Caki2 (cell line): ENCODE measurements around the gene NDRG4. TPM values are rescaled to one million over a fixed set of nuclear protein-coding genes. Genes with fewer than 3 reads are reported as not detected.
"Not testable (repeated sequence)": the region's sequence is repeated elsewhere in the genome, so short reads cannot be mapped to it uniquely, and the experiment has no call there.

ENCODE experiments used
- DNase-seq: peaks from one replicate; pipeline ENCODE4 v3.0.0-alpha.2; 2015; ENCODE audit warnings: low read depth
- in situ Hi-C: cut with HindIII; loops from 2 replicates; pipeline ENCODE4 v1.10.0; 2016; ENCODE audit warnings: low sequenced_read_pairs, low pct_unique_long_range_greater_than_20kb, mixed read lengths
- total RNA-seq: library from RNA; depleted of rRNA; stranded (reverse); fragments of >200 nt; shearing (Covaris generic); gene quantifications from 2 replicates; pipeline ENCODE4 v1.2.3, GENCODE V29; 2014; ENCODE audit warnings: low replicate concordance

The NDRG4 gene
- total RNA-seq, 1 experiment from 2014 or later: 72.1 TPM

DNA sequence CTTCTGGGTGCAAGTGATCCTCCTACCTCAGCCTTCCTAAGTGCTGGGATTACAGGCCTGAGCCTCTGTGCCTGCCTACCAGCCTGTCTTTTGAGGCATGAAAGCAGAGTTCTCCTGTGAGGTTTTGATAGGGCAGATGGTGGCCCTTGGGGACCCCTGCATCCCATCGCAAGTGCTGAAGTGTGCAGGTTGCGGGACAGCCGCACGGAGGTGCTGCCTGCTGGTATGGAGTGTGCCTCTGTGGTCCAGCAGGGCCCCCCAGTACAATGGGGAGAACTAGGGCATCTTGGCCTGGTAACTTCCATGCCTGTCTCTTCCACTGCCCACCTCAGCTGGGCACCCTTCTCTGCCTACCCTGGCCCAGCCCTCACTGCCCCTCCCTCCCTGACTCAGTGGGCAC lies 9.9 kb upstream of the NDRG4 start:
- in situ Hi-C loops: no loop called here

DNA sequence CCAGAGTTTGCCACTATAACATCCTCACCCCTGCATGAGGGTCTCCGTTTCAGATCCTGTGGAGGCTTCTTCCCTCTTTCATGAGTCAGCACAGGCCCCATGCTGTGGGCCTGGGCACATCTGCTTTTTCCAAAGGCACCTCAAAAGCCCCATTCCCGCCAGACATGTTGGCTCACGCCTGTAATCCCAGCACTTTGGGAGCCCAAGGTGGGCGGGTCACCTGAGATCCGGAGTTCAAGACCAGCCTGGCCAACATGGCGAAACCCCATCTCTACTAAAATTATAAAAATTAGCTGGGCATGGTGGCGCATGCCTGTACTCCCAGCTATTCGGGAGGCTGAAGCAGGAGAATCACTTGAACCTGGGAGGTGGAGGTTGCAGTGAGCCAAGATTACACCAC lies 9.4 kb upstream of the NDRG4 start:
- DNase-seq, in situ Hi-C loops: not testable (repeated sequence)

More for the DNA sequence above, 9.9 kb upstream of the NDRG4 start:
- DNase-seq: no peak

DNA sequence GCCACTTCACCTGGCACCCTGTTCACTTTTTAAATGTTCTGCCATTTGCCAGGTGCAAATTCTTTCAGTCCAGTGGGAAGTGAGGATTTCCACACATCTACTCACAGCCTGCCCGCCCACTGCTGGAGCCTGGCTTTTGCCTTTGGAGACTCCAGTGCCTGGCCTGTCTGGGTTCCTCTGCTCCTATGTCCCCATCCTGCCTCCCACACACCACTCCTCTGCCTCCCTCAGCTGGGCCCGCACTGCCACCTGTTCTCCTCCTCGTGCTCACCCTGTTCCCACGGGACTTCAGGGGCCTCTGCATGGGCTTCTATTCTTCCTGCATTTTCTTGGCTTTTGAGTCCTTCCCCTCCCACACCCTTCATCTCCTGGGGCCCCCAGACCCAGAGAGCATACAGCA lies 7.9 kb upstream of the NDRG4 start:
- DNase-seq: no peak
- in situ Hi-C loops: no loop called here

DNA sequence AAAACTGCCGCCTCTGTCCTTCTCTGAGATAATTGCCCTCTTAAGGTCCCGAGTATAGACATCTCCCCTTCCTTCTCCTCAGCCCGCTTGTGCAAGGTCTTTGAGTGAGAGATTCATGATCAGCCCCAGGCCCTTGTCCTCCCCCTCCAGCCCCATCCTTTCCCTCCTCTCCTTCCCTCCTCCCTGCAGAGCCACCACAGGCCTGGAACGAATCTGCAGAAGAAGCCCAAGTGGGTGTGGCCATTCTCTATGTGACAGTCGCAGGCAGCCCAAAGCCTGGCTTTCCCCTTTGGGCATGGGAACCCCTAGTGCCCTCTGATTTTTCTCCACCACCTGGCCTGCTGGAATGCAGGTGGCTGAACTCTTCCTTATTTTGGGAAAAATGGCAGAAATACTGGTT lies 7.2 kb upstream of the NDRG4 start:
- in situ Hi-C loops: no loop called here

DNA sequence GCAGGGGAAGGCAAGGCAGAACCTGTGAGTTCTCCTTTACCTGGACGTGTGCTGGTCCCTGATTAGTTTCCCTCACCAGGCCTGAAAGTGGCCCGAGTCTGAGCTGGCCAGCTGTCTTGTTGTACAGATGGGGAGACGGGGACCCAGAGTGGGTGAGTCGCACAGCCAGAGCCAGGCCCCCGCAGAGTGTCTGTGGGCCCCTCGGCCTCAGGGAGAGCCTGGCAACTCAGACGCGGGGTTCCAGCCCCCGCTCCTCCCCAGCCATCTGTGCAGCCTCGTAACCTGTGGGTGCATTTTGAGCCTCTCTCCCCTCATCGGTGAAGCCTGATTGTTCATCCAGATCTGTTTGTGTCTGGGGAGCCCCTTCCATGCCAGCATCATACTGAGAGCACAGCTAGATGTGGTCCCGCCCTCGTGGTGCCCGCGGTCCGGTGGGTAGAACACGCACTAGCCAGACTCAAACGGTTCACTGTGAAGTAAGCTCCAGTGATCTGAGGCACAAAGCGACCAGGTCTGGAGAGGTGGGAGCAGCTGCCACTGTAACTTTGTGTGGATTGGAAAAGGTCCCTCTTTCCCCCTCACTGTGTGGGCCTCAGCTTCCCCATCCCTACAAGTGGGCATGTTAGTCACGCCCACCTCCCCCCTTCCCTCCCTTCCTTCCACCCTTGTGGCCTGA lies 6.0 kb upstream of the NDRG4 start:
- no peak for DNase-seq
- in situ Hi-C loops: no loop called here

More for the DNA sequence above, 7.2 kb upstream of the NDRG4 start:
- no peak for DNase-seq

DNA sequence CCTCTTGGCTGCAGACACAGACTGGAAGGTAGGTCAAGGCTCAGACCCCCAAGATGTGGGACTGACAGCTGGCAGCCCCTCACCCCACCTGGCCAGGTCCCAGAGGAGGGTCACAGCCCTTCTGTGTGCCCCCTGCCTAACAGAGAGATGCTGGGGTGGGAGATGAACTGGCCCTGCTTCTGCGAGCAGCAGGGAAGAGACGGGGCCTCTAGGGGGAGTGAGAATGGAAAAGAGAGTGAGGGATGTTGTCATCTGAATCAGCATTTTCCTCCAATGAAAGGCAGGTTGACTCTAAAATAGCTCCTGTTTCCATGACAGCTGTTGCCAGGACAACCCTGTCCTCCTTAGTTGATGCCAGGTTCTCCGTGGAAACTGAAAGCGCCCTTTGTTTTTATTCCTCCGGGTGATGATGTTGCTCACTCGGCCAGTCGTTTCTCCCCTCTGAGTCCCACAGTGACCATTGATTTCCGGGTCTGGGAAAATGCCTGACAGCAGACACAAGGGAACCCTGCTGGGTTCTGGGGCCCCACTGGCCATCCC lies 4.9 kb upstream of the NDRG4 start:
- in situ Hi-C loops: no loop called here

DNA sequence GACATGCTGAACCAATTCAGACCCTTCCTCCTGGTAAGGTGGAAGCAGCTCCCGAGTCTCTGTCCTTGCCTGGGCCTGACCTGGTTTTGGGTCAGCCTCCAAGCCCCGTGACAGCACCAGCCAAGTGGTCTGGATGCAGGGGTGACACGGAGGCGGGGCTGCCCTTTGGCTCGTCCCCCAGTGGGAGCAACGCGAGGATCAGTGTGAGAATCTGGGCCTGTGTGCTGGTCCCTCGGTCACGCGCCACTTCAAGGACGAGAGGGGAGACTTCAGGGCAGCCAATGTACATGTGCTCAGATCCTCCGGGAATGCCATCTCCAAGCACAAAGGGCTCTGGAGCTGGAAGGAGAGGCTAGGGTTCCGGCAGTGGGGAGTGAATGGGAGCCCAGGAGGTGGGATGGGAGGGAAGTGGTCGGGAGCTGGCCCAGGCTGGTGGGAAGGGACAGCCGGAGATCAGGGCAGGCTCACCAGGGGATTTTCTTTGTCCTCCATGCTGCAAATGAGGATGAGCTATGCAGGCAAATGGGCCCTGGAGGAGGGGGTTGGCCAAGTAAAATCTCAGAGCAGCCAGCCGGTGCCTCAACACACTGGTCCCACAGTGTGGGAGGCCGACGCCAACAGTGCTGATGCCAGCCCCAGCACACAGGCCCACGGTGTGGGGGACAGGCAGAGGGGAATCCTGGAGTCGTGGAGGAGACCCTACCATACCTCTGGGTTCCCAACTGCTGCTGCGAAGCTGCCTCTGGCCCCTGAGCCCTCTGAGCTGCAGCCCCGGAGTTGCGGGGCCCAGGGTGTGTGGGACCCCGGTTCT lies 4.2 kb upstream of the NDRG4 start:
- in situ Hi-C loops: no loop called here
- no peak for DNase-seq

More for the DNA sequence above, 4.9 kb upstream of the NDRG4 start:
- DNase-seq: peak; percentile 97

DNA sequence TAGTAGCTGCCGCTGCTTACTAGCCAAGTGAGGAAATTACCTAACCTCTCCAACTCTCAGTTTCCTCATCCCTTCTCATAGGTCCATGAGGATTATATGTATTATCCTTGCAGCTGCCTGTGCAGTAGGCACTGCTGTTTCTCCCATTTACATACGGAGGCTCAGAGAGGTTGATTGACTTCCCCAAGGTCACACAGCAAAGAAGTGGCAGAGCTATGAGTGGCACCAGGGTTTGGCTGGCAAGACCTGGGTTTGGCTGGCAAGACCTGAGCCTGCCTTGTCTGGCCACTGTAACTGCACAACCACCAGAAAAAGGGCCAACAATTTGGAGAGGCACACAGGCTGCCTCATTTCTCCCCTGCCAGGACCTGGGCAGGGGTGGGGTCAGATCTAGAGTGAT lies 2.5 kb upstream of the NDRG4 start:
- DNase-seq: no peak
- in situ Hi-C loops: no loop called here

DNA sequence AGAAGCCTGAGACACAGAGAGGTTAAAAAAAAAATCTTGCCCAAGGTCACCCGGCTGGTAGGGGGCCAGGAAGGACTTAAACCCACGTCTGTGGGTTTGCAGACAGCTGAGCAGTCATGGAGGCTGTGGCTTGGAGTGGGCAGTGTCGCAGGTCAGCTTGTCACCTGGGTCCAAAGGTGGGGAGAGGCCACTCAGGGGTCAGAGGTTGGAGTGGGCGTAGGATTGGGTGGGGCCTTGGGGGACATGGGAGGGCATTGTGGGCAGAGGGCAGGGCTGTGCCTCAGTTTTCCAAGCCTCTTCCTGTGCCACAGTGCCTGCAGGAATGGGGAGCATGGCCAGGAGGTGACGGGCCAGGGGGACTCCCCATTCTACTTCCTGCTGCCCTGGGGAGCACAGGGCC lies 2.0 kb upstream of the NDRG4 start:
- in situ Hi-C loops: no loop called here
- no peak for DNase-seq

DNA sequence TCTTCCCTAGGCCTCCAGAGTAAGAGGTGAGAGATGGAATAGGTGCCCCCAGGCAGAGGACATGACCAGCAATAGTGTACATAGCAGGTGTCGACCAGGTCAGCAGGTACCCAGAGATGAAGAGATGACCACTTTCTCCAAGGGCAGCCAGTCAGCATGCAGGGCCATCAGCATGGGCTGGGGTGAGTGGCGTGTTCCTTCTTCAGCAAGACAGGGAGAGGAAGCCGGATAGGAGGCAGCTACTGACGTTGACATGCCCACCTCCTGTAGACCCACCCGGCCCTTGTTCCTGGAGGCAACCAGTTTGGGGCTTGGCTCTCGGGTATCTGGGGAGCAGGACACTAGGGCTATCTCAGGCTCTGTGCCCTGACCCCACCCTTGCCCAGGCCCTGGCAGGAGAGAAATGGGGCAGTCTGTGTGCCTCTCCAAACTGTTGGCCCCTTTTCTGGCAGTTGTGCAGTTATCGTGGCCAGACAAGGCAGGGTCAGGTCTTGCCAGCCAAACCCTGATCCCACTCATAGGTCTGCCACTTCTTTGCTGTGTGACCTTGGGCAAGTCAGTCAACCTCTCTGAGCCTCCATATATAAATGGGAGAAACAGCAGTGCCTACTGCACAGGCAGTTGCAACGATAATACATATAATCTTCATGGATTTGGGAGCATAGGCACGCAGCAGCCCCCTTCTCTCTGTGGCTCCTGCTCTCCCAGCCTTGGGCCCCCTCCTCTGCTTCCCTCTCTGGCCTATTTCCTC lies 1.4 kb upstream of the NDRG4 start:
- in situ Hi-C loops: no loop called here
- no peak for DNase-seq

DNA sequence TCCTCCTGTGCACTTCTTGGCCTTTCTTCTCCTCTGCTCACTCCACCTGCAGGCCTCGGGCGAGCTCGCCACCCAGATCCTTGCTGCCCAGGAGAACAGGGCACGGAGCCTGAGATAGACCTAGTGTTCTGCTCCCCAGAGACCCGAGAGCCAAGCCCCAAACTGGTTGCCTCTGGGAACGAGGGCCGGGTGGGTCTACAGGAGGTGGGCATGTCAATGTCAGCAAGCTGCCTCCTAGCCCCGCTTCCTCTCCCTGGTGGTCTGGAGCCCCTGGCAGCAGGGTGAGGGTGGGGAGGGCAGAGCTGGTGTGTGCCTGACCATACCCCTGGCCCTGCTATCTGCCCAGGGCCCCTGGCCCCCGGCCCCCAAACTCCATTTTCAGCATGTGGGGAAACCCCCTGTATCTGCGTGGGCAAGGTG lies 841 bp upstream of the NDRG4 start:
- in situ Hi-C loops: no loop called here
- no peak for DNase-seq

DNA sequence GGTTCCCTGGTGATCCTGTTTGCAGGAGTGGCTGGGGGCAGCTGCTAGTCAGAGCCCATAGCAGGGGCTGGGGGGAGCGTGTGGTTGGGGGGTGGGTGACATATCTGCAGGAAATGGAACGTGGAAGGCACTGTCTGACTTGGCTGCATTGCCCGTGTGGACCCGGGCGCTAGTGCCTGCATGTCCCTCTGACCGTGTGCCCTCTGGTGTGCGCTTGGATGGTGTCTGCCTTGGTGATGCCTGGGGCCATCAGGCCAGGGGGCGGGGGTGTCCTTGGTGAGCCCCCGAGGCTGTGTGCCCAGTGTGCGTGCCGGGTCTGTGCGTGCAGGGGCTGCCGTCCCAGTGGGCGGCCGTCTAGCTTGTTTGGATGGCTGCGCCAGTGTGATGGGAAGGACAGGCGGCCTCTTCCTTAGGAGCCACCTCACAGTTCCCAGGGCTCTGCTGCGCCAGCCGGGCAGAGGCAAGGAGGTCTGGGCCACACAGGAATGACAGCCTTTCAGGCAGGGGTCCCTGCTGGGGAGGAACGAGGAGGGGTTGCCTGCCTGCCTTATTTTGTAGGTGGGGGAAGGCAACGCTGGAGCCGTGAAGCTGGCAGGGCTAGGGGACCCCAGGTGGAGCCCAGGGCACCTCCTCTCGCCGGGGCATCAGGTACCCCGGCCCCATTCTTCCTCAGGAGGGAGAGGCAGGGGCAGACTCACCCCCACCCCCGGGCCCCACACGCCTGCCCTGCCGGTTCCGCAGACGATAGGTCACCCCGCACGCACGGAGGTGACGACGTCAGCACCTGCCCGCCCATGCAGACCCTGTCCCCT lies 693 bp downstream of the NDRG4 start:
- no peak for DNase-seq
- in situ Hi-C loops: no loop called here

DNA sequence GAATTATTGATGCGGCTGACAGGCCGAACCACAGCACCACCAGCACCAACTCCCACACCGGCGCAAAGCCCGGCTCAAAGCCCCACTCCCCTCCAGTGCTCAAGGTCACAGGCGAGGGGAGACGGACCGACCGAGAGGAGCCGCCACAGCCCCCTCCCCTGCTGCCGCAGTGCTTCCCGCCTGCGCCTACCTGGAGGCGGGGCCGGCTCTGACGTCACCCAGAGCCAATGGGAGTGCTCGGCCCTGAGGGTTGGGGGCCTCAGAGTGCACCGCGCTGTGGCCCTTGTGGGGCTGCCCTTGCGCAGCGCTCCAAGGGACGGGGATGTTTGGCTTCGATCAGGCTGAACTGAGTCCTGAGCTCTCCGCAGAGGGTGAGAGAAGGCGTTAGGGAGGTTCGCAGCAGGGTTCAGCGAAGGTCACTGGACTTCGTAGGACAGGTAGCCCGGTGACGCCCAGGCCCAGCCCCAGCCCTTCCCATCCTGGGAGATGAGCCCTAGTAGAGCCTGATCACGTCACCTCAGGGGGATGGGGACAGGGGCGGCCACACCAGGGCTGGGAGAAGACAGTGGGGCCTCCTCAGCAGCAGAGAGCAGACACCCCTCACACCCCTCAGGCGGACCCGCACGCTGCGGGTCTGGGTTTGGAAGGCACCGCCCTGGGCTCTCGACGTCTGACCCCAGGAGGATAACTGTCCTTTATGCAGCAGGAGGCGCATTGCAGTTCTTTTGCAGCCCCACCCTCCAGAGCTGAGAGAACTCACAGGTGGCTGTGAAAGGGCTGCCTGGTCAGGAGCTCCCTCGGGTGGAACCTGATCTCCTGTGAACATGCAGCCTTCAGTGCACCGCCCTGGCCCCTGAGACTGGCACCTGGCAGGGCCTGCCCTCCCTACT lies 1.5 kb downstream of the NDRG4 start:
- DNase-seq: no peak
- in situ Hi-C loops: no loop called here

DNA sequence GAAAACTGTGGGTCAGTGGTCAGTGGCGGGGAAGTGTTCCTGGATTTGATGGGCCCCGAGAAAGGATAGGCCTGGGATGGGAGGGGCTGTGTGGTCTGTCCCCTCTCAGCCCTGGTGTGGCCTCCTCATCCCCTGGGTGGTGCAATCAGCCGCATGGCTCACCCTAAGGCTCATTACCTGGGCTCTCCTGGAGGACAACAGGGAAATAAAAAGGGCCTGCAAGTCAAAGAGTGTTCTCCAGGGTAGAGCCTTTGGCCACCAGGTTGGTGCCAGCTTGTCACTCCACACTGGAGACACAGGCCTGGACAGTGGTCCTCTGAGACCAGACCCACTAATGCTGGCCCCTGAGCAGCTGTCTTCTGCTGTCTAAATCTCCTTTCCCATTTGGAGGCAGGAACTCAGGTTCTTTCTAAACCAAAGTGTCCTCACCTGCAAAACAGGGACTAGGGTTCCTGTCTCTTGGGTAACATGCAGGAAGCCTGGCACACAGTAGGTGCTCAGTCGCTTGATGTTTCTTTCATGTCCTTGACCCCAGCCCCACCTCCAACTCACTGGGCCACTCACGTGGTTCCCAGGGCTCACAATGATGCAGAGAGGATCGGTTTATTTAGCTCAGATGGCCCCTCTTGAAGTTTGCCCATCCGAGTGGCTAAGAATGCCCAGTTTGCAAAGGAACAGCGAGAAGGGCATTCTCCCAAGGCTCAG lies 2.4 kb downstream of the NDRG4 start:
- in situ Hi-C loops: no loop called here
- no peak for DNase-seq

DNA sequence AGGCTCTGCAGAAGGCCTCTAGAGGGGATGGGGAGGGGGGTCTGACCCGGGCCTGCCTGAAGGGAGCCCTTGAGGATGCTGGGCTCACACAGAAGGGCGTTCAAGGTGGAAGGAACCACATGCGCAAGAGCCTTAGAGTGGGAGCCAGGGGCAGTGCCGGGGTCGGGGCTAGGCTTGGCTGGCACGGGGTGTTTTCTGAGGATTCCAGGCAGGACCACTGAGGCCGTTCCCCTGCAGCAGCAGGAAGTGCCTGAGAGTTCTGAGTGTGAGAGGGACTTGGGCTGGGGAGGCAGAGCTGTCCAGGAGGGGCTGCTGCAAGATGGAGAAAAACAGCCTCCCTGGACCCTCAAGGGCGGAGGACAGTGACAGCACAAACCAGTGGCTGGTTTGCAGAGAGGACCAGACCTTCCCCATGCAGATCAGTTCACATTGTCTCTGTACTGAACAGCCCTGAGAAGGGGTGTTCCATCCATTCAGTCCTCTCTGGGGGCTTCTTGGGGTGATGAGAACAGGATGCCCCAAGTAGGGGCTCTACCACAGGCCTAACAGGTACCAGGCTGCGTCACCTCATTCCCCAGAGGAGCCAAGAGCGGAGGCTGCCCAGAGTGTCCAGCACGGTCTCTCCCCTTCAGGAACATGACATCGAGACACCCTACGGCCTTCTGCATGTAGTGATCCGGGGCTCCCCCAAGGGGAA lies 3.4 kb downstream of the NDRG4 start:
- in situ Hi-C loops: no loop called here
- no peak for DNase-seq
